Left renal cortex interstitium (tissue), 4 donors: ENCODE data around the gene PRSS23. TPM values are rescaled to one million over a fixed set of nuclear protein-coding genes. Genes with fewer than 3 reads are reported as not detected.

Experiments used
- DNase-seq, 4 donors: peaks; one replicate each; pipeline ENCODE4 v3.0.0-alpha.2; 2013; ENCODE audit warnings: low read depth in 4 of 4, low spot score in 2 of 4, missing footprints in 1 of 4
- polyA plus RNA-seq, 4 donors: library from polyadenylated mRNA; unstranded; fragments of 120-200 nt; gene quantifications; one replicate each; pipeline ENCODE4 v1.2.1, GENCODE V29; 2013; ENCODE audit not compliant: insufficient read length in 4 of 4

PRSS23 gene
- polyA plus RNA-seq, 4 donors = 98.2 to 143 (median 119) TPM

GRCh38 chr11:86790195-86790725 lies 10.1 kb upstream of the PRSS23 start:
- DNase-seq = no peak

DNA sequence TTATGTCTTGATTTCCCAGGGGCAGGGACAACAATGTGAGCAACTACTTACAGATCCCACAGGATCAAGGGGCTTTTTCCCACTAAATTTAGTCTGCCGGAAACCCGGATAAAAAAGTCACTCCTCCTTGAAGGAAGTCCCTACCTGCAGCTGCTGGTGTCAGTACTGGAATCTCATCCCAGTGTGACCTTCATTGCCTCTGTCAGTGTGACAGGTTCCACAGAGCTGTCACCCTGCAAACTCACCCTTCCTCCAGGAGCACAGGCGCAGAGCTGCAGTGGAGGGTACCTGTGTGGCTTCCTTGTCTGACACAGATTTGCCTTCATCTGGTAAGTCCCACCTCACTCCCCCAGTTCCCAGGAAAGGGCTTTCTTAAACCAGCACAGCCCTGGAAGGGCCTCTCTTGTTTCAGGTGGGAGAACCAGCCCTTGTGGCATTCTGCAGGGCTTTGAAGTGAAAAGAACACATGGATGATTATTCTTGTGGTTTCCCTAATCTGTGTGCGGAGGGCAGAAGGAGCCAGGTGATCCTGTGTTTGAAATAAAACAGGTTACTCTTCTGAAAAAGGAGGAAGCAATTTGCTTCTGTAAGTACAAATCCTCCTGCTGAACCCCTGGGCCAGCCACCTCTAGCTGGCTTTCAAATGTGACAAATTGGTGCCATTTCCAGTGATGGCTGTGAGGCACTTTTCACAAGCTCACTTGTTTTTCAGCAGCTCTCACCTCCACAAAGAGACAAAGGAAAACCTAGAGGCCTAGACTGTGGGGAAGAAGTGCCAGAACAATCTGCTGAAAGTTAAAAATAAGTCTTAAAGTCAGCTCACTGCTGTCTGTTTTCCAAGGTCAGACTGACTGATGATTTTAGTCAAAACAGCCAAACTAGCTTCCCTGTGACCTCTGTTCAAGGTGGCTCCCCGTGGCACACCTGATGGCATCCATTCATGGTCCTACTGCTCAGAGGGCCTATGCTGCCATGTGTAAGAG lies 9.2 kb upstream of the PRSS23 start:
- no peak for DNase-seq

DNA sequence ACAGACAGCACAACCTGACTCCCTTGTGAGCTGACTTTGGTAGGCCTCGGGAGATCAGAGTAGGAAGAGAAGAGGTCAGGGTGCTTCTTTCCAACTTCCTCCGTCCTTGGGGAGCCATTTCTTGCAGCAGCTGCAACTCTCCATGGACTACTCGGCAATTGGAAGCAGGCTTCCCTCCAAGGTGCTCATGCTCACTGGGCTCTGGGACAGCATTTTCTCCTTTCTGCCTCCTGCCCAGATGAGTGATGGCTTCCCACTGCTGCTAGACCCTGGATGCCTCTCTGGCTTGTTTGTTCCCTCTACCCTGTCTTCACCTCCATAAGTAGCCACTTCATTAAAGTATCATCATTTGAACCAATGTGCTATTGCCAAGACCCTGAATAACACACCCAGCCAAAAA lies 8.2 kb upstream of the PRSS23 start:
- no peak for DNase-seq

DNA sequence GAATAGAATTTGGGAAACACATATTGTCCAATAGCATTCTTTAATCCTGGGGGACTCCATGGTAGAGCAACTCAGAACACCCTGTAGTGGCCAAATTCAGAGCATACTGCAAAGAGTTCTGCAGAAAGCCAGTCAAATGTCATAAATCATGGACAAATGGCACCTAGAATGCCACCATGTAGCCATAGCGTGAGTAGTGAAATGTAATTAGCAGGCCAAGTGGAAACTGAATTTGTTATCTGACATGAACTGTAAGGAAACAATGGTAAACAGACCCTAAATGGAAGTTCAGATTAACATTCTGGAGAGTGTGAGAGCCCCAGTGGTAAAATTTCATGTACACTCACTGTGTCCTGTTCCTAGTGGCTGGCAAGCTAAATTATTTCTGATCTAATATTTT lies 7.0 kb upstream of the PRSS23 start:
- no peak for DNase-seq

- DNase-seq = no peak
Measured at GRCh38 chr11:86795511-86795910, 4.8 kb upstream of the PRSS23 start.

DNA sequence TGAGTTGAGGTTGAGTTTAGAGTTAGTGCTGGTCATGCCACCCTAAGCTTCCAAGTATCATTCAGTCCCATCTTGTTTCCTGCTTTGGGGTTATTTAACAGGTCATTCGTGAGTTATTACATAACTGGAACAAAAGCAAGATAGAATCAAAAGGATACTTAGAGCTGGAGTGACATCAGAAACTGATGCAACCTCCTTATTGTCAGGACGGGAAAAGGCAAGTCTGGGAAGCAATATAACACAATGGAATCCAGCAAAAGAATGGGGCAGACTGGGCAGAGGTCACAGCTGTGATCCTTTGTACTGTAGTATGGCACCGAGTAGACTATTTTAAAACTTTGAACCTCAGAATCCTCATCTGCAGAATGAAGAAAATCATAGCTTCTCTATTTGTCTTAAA lies 4.4 kb upstream of the PRSS23 start:
- no peak for DNase-seq

DNA sequence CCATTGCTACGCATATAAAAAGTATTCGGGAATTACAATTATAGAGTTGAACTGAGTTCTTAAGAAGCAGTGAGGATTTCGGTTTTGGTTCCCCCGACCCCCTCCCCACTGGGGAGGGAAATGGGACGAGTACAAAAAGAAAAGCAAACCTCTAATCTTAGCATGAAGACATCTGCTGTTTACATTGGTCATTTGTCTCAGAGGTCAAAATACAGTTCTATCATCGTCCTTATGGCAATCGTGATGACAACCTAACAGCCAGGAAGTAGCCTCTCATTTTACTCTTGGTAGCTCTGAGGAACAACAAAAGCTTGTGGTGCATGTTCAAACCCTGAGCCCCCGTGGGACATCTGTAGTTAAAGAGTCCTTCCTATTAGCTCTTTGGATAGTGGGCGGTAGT lies 3.2 kb upstream of the PRSS23 start:
- DNase-seq = no peak

DNA sequence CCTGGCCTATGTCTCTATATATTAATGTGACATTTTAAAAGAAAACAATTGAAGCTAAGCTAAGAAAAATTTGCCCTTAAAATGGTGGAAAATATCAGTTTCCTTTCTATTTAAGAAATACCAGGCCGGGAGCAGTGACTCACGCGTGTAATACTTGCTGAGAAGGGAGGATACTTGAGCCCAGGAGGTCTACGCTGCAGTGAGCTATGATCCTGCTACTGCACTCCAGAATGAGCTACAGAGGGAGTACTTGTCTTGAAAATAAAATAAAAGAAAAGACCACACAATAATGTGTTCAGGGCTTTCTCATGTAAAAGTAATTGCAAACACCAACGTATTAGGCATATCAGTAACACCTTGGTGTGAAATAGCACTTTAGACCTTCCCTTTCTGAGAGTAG lies 1.4 kb upstream of the PRSS23 start:
- DNase-seq = no peak

GRCh38 chr11:86799680-86800075 lies 664 bp upstream of the PRSS23 start:
- DNase-seq = no peak

DNA sequence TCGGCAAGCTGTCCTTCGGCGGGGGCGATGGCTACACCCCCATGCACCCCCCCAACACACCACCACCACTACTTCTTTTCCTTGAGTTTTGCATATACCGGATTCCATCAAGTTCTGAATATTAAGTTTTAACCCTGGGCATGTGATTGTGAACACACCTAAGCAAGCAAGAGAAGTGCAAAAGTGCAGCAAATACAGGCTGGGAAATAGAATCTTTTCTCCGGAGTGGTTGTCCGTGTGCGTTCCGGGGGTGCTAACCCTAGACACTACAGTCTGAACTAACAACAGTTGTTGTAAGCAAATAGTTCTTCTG lies 574 bp downstream of the PRSS23 start:
- no peak for DNase-seq

DNA sequence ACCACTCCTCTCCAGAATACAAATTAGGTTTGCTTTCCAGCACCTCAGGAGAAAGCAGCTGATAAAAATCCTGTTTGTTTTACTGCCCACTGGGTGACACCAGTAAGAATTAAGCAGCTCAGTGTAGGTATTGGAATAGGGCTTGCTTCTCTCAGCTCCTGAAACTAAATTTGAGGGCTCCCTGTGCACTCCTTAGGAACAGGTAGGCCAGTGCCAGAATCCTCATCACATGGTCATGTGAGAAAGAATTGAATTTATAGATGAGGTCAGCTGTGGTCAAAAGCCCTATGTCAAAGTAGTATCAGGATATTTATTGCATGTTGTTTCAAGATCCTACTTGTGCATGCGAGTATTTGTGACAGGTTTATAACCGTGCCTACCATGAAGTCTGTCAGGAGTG lies 1.0 kb downstream of the PRSS23 start:
- DNase-seq = no peak

GRCh38 chr11:86802146-86802545 lies 1.8 kb downstream of the PRSS23 start:
- DNase-seq = no peak

DNA sequence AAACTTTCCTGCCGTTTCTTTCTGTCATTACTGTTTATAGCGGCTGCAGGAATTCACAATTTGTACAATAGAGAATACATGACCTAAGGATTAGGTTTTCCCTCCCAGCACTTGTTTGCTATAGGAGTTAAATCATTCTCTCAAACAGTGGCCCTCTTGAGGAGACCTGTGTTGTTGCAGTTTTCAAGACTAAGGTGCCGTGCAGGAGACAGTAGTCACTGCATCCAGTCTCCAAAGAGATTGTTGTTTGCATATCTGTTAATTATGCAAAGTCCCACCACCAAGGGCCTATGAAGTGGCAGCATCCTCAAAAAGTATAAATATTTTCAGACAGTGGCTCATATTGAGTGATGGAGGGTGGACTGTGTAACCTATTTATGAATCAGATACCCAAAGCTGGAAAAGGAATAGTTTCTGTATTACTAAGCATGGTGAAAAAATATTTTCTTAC lies 2.3 kb downstream of the PRSS23 start:
- DNase-seq = no peak

- no peak for DNase-seq
Measured at GRCh38 chr11:86803136-86804045, 3.0 kb downstream of the PRSS23 start.

GRCh38 chr11:86804951-86805350 lies 4.6 kb downstream of the PRSS23 start:
- no peak for DNase-seq

GRCh38 chr11:86805873-86806310 lies 5.5 kb downstream of the PRSS23 start:
- DNase-seq = no peak

GRCh38 chr11:86806903-86807302 lies 6.6 kb downstream of the PRSS23 start:
- no peak for DNase-seq

GRCh38 chr11:86807360-86807759 lies 7.0 kb downstream of the PRSS23 start:
- no peak for DNase-seq

GRCh38 chr11:86809561-86809960 lies 9.2 kb downstream of the PRSS23 start:
- no peak for DNase-seq

DNA sequence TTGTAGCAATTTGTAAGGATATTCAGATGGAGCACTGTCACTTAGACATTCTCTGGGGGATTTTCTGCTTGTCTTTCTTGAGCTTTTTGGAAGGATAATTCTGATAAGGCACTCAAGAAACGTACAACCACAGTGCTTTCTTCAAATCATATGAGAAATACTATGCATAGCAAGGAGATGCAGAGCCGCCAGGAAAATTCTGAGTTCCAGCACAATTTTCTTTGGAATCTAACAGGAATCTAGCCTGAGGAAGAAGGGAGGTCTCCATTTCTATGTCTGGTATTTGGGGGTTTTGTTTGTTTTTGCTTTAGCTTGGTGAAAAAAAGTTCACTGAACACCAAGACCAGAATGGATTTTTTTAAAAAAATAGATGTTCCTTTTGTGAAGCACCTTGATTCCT lies 9.9 kb downstream of the PRSS23 start:
- no peak for DNase-seq

DNA sequence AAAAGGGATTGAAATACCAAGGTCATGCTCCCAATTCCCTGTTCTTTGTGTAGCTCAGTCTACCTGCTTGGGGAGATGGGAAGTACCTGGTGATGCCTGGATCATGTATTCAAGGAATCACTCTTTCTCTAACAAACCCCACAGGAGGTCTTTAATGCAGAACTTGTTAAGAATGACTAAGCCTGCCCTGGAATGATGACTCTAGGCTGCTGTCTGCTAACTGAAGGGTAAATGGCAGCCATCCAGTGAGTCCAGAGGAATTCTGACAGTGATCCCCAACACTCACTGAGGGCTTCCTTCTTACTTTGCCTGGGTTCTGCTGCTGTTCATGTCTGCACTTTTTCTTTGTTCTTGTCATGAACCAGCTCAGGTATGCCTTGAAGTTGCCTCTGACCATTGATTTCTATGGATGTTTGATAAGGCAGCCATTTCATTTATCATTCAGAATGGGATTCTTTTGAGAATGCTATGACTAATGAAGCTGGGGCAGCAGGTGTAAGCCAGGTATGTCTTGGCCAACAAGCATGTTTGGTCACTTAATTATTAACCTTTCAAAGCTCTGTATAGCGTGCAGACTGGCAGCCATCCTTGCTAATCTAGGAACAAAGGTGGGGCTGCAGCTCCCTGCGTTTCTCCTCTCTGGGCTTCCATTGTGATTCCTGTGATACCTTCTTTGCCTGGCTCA lies 11.4 kb downstream of the PRSS23 start:
- DNase-seq = no peak
